Lower leg skin (tissue), 4 donors: Measurements from ENCODE around the gene KDSR. TPM values are rescaled to one million over a fixed set of nuclear protein-coding genes. Genes with fewer than 3 reads are reported as not detected.

Experiments used
- DNase-seq, 2 donors: peaks; one replicate each; pipeline ENCODE4 v3.0.0-alpha.2; 2019; ENCODE audit warnings: low spot score in 2 of 2
- H3K4me3 ChIP-seq: fragments of 200-600 bp; sonication (generic); 2 replicates; pipeline ENCODE4 v1.5.1; 2017; ENCODE audit warnings: mild to moderate bottlenecking, low read depth; ENCODE audit not compliant: poor library complexity, severe bottlenecking
- POLR2A ChIP-seq, 2 donors: fragments of 450-650 bp; IDR thresholded peaks; one replicate each; pipeline ENCODE4 v1.6.1; 2016 to 2017; ENCODE audit warnings: antibody characterized with exemption in 2 of 2, mild to moderate bottlenecking in 1 of 2, moderate library complexity in 1 of 2
- WGBS, 2 donors: methylation state at CpG; one replicate each; pipeline ENCODE4 v1.1.5; 2018; 5-methylcytosine and 5-hydroxymethylcytosine counted together
- intact Hi-C: fragments of 100-400 bp; cut with DNase I; formaldehyde crosslinking; loops from one replicate; pipeline ENCODE4 v1.15.0; 2023; ENCODE audit warnings: low total_unique reads
- total RNA-seq, 4 donors: library from RNA; depleted of rRNA; stranded (reverse); fragments of >200 nt; gene quantifications; one replicate each; pipeline ENCODE4 v1.1.0, GENCODE V29; 2016
- TF ChIP-seq, protein P1 (sequence below), 3 donors: fragments of 450-650 bp; IDR thresholded peaks; one replicate each; pipeline ENCODE4 v1.5.1; 2016; ENCODE audit warnings: antibody characterized with exemption in 3 of 3, mild to moderate bottlenecking in 3 of 3, moderate library complexity in 2 of 3

Gene KDSR
- total RNA-seq, 4 donors from 2014 or later: 91.7 to 121 (median 99.3) TPM

DNA sequence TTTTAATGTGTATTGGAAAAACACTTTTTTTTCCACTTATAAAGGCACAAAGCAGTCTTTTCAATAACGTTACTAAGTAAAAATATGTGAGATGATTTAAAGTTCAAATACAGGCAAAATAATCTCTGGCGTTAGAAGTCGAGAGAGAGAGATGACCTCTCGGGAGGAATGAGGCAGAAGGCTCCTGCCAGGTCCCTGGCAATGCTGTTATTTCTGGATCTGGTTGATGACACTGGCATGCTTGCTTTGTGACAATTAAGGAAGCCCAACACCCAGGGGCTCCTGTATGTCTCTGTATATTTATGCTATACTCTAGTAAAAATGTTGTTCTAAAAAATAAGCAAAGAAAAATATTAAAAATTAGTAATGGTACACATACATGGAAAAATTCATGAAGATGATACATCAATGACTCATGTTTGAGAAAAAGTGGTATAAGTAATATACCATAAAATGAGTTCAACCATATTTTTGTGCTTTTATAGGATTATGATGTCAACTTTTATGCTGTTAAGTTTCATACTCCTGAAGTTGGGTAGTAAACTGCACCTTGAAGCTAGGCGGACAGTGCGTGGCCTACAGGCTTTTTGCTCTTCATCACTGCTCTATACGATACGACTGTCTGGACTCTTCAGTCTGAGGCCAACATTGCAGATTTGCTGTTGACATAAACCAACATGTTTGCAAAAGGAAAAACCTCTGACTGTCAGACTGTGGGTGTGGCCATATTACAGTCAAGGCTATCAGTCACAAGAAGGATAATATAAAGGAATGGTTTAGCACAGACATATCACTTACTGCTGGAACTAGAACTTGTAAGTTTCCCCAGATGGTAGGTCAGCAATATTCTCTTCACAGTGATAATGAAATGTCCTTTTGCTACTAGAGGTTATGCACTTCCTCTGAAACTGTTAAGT is 35.5 kb upstream of the KDSR start:
- intact Hi-C loops: no loop called here
- H3K4me3 ChIP-seq: no peak overlapping the region
- WGBS, 2 donors: 89 to 93% methylated on average over 8 of the region's 8 CpGs
- no peak for DNase-seq
- TF ChIP-seq POLR2A (IDR thresholded peaks at IDR 0.05): no peak
- TF ChIP-seq, protein P1, sequence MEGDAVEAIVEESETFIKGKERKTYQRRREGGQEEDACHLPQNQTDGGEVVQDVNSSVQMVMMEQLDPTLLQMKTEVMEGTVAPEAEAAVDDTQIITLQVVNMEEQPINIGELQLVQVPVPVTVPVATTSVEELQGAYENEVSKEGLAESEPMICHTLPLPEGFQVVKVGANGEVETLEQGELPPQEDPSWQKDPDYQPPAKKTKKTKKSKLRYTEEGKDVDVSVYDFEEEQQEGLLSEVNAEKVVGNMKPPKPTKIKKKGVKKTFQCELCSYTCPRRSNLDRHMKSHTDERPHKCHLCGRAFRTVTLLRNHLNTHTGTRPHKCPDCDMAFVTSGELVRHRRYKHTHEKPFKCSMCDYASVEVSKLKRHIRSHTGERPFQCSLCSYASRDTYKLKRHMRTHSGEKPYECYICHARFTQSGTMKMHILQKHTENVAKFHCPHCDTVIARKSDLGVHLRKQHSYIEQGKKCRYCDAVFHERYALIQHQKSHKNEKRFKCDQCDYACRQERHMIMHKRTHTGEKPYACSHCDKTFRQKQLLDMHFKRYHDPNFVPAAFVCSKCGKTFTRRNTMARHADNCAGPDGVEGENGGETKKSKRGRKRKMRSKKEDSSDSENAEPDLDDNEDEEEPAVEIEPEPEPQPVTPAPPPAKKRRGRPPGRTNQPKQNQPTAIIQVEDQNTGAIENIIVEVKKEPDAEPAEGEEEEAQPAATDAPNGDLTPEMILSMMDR (IDR thresholded peaks at IDR 0.05): no peak

DNA sequence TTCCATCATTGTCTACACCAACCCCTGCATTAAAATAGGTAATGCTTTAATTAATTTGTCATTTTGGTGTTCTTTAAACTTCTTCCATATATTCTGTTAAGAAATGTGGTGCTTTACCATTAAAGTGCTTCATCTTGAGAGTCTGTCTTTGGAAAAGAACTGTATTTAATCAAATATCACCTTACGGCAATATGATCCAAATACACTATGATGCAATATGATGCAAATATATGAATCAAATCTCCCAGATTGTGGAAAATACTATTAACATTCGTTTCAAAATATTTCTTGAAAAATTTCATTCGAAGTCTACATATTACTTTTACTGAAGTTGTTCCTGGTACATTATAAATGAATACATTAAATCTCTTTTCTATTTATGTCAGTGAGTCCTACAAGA is 32.3 kb upstream of the KDSR start:
- TF ChIP-seq, protein P1 (IDR thresholded peaks at IDR 0.05): no peak
- no peak for TF ChIP-seq POLR2A (IDR thresholded peaks at IDR 0.05)
- no peak overlapping the region for H3K4me3 ChIP-seq
- intact Hi-C loops: no loop called here
- 92 to 95% methylated on average over 3 of the region's 3 CpGs for WGBS, 2 donors
- no peak for DNase-seq

DNA sequence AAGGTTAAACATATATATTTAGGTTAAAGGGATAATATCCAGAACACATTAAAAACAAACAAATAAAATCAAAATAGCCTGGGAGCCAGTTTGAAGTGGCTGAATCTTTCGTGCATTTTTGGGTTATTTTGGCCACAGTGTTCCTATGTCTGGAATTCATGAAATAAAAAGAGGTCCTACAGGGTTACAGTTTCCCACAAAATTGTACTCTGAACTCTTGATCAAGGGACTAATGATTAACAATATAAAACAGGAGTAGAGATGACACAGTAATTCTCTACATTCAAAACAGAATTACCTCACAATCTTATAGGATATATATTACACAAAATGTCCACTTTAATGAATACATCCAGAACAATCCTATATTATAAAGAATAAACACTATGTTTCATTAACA is 30.3 kb upstream of the KDSR start:
- DNase-seq: no peak
- WGBS, 2 donors: 92 to 94% methylated on average over 1 of the region's 1 CpG
- TF ChIP-seq, protein P1 (IDR thresholded peaks at IDR 0.05): no peak
- no peak for TF ChIP-seq POLR2A (IDR thresholded peaks at IDR 0.05)
- intact Hi-C loops: no loop called here
- no peak overlapping the region for H3K4me3 ChIP-seq

DNA sequence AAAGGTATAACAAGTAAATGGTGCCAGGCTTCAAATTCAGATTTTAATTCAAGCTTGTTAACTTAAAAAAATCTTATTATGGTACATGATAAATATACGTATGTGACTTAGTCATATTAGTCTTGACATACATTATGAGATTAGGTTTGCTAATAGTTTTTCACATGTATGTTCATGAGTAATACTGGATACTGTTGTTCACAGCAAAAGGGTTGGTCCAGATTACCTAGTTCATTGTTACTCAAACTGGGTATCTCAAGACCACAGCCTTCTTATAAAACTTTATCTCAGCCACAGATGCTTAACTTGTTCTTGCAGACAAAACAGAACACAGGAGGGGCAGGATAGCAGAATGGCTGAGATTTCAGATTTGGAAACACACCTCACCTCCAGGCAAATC is 28.5 kb upstream of the KDSR start:
- no peak for TF ChIP-seq POLR2A (IDR thresholded peaks at IDR 0.05)
- TF ChIP-seq, protein P1 (IDR thresholded peaks at IDR 0.05): no peak
- H3K4me3 ChIP-seq: no peak overlapping the region
- no peak for DNase-seq
- WGBS, 2 donors: 90 to 98% methylated on average over 1 of the region's 1 CpG
- intact Hi-C loops: no loop called here

DNA sequence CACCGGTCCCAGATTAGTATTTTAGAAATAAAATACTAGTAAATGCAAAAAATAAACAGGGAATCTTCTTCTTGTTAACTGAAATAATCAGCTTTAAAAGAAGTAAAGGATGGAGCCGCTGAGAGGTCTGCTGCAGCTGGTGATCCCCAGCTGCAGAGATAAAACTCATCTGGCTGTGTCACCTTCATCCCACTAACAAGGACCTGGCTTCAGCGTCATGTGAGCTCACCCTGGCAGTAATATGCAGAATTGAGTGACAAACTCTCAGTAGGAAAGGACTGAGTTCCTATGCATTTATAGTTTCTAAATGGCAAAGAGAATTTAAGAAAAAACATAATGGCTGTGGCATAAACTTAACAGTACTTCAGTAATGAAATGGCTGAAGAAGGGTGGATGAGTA is 27.9 kb upstream of the KDSR start:
- no peak for DNase-seq
- no peak overlapping the region for H3K4me3 ChIP-seq
- intact Hi-C loops: no loop called here
- 94% methylated on average over 3 of the region's 3 CpGs for WGBS, 2 donors
- TF ChIP-seq, protein P1 (IDR thresholded peaks at IDR 0.05): no peak
- no peak for TF ChIP-seq POLR2A (IDR thresholded peaks at IDR 0.05)
